Measurements from ENCODE around the gene PIGQ.
A peak's percentile ranks its signal among the peaks of the same experiment; 100 is the strongest.

Gene PIGQ

GRCh38 chr16:569445-570254, at the start of gene PIGQ:
Gene PIGQ, plus strand, starts transcription at chr16:569968. Its CDS starts 4,107 bp downstream, at chr16:574075.
- peak; percentile 62 for DNase-seq

- no peak for DNase-seq
Observed at GRCh38 chr16:520847-521246, 48.9 kb upstream of the PIGQ start.

GRCh38 chr16:521381-522210, 48.2 kb upstream of the PIGQ start:
- no peak for DNase-seq

- DNase-seq, result no peak
Observed at GRCh38 chr16:522320-523096, 47.3 kb upstream of the PIGQ start.

- DNase-seq, result no peak
Observed at GRCh38 chr16:523097-523741, 46.5 kb upstream of the PIGQ start.

- no peak for DNase-seq
Observed at GRCh38 chr16:524274-525040, 45.3 kb upstream of the PIGQ start.

- no peak for DNase-seq
Observed at GRCh38 chr16:525123-525519, 44.6 kb upstream of the PIGQ start.

GRCh38 chr16:525520-526180, 44.1 kb upstream of the PIGQ start:
- no peak for DNase-seq

GRCh38 chr16:526181-527014, 43.4 kb upstream of the PIGQ start:
- DNase-seq, result peak; percentile 44

GRCh38 chr16:527015-527903, 42.5 kb upstream of the PIGQ start, which contains the start of gene CAPN15:
Gene CAPN15, plus strand, starts transcription at chr16:527712. Its CDS starts 19,127 bp downstream, at chr16:546839.
- DNase-seq, result peak; percentile 90

- no peak for DNase-seq
Observed at GRCh38 chr16:528111-529011, 41.4 kb upstream of the PIGQ start.

GRCh38 chr16:529012-529575, 40.7 kb upstream of the PIGQ start:
- DNase-seq, result no peak

- DNase-seq, result no peak
Observed at GRCh38 chr16:530111-530817, 39.5 kb upstream of the PIGQ start.

GRCh38 chr16:531494-532125, 38.2 kb upstream of the PIGQ start:
- DNase-seq, result no peak

GRCh38 chr16:533391-534123, 36.2 kb upstream of the PIGQ start:
- DNase-seq, result no peak

- no peak for DNase-seq
Observed at GRCh38 chr16:534135-534534, 35.6 kb upstream of the PIGQ start.

Data from NCI-H2171 treated with DMSO at 0.1 percent for 48 hours (cell line).